NOMO-1 treated with DMSO at 0.1 percent for 48 hours (cell line): ENCODE data around the gene PTPRK.

Experiments used
- DNase-seq: peaks from one replicate; lab custom pipeline; 2025; ENCODE audit not compliant: unreplicated experiment; lab: John Stamatoyannopoulos, UW

PTPRK gene

GRCh38 chr6:128516514-128516898 is 3.9 kb downstream of the PTPRK start:
- DNase-seq, result no peak

DNA sequence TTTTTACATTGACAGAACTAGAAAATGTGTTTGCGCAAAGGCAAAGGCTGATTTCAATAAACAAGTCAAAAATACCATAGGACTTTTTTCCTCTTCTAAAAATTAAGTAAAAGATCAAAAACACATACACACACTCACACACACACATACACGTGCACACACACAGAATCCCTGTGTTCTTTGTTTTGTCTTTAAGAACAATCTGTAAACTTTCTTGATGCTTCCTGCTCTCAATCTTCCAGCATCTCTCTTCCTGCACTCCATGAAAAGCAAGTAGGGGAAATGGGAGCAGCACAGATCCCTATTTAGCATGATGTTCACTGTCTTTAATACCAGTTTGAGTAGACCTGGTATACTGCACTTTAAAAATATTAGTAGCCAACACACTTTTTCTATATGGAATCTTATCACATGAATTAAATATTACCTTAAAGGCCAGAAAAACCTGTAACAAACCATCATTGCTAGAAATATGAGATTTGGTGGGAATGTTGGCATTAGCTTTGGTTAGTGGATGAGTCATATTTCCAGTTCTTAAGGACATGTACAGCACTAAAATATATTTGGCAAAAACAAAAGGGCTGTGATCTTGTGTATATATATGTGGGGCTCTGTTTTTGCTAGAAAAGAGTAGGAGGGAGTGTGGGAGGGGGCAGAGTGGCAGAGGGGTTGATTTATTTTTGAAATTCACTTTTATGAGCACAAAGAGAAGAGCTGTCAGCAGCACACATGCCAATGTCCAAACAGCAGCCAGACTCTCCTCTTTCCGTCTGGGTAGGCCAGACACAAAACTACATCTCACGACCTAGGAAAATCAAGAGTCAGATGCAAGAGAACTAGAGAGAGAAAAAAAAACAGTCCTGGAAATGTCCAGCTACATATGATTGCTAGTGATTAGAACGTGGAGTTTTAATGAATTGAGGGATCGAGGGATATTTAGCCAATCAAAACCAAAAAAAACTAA is 4.6 kb downstream of the PTPRK start:
- no peak for DNase-seq

DNA sequence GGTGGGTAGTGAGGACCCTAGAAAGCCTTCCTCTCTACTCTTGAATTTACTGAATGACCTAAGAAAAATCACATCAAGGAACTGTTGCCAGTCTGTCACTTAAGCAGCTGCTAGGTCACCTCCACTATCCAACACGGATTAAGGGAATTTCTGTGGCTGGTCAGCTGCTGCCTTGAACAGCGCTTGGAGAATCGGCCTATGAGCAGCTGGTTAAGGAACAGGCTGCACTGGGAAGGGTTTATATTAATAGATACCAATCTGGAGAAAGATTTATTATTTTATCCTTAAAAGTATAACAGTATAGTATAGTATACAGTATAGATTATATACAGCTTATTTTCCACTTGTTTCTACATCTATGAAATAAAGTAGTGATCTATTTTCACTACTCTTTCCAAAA is 6.5 kb downstream of the PTPRK start:
- no peak for DNase-seq

DNA sequence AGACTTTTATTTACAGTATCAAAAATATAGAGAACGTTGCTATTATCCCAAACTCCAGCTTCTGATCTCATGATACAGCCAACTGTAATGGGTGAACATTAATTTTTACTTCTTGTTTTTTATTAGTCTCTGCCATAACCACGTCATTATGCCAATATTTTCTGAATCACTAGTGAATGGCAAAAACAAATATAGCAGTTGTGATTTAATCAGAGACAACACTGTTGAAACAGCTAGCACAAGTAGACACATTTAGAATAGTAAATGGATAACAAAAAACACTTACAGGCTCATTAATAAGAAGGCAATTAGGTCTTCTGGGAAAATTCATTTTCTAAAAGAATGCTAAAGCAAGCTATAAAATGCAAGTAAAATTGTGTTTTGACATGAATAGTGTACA is 8.1 kb downstream of the PTPRK start:
- no peak for DNase-seq

DNA sequence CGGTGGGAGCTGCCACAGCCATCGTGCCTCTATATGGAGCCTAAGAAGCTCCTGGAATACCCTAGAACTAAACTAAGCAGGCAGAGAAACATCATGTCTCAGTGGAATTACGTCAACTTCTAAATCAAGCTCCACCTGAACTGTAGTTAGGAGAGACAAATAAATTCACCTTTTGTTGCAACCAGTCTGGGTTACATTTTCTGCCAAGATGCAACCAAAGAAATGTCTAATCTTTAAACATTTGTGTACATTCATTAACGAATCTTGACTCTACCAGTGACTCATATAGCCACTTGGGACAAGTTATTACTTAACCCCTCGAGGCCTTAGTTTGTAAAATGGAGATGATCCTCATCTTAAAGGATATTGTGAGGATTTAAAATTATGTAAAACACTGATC is 8.9 kb downstream of the PTPRK start:
- no peak for DNase-seq

DNA sequence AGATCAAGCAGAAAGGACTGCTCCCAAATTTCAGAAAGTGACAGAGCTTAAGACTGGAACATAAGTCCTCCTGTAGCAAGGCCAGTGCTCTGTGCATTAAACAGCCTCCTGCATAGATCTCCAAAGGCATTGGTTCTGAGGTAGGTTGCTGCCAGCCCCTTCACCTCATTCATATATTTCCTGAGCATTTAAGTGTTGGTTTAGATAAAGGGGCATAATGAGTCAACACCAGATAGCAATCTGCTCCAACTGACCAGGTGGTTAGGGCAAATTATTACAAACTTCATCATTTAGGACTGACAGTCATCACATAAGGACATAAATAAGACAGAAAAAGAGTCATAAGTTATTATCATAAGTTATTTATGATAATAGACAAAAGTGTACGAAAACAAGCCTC is 10.7 kb downstream of the PTPRK start:
- no peak for DNase-seq

GRCh38 chr6:128508588-128509296 is 11.7 kb downstream of the PTPRK start:
- no peak for DNase-seq

- DNase-seq, result no peak
Measured at GRCh38 chr6:128507337-128508310, 12.8 kb downstream of the PTPRK start.

DNA sequence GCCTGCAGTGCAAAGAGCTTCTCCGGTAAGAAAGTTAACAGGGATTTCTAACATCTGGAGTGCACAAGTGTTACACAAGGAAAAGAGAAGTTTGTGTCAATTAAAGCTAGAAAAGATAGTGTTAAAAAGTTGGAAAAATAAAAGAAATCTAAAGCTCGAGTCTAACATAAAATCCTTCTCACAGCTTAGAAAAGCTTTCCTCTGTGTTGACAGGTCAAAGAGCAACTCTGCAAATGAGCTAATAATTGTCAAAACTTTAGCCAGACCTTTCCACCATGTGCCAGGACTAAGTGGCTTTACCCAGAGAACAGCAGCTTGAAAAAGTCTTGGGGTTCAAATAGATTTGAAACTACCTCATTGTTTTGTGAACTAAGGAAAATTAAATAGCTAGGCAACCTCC is 14.8 kb downstream of the PTPRK start:
- DNase-seq, result no peak

- no peak for DNase-seq
Measured at GRCh38 chr6:128504003-128504654, 16.3 kb downstream of the PTPRK start.

DNA sequence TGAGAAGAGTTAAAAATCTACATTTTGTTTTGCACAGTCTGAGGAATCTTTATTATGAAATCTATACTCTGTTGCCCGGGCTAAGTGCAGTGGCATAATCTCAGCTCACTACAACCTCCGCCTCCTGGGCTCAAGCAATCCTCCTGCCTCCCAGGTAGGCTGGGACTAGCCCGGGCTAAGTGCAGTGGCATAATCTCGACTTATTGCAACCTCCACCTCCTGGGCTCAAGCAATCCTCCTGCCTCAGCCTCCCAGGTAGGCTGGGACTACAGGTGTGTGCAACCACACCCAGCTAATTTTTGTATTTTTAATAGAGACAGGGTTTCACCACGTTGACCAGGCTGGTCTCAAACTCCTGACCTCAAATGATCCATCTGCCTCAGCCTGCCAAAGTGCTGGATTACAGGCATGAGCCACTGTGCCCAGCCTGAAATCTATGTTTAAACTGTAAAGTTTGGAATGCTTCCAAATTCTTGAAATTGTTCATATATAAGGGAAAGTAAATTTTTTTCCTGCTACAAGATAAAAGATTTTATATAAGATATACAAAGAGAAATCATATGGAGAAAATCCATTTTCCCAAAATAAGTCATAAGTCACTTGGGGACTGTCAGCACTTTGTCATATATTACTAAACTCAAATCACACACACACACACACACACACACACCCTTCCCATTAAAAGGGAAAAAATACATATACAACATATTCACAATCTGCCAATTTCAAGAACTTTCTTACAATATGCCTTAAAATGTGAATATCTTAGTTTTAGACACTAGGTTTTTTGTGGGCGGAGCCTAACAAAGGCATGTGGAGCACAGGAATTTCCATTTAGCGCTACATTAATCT is 19.4 kb downstream of the PTPRK start:
- no peak for DNase-seq

DNA sequence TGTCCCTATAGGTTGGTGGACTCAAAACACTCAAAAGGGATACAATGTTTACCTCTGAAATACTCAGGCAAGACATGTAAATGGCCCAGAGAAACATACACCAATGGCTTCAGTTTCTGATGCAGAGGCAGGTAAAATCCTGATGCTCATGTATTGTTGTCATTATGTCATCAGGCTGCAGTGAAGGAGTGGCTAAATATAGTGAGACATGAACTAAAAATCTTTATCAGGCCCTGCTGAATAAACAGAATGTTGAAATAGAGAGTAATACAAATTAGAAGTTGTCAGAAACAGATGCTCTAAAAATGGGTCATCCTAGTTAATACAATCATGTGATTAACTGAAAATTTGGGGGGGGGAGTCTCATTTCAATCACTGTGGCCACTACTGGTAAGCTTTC is 20.4 kb downstream of the PTPRK start:
- no peak for DNase-seq

DNA sequence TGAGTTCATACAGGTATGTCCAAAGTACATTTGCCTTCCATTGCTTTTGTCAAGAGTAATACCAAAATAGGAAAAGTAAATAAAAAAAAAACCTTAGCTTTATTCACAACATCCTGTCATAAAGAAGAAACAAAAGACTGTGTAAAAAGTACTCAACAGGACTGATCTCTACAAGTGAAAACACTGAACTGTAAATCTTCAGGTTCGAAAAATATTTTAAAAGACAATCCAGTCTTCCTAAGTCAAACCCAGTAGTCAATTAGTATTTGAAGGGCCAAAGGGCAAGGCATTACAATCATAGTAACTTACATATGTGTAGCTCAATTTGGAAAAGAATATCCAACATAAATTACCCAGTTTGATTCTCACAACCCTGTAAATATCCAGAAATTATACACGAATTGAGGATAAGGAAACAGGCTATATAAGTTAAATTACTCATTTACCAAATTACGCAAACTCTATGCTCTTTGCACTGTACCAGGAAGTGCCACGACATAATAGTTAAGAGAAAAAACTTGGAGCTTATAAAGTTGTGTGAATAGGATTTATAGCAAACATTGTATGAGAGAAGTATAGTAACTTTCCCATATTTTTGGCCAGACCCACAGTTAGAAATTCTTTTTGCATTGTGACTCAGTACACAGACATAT is 21.2 kb downstream of the PTPRK start:
- no peak for DNase-seq

GRCh38 chr6:128498234-128498633 is 22.2 kb downstream of the PTPRK start:
- no peak for DNase-seq

- no peak for DNase-seq
Measured at GRCh38 chr6:128495536-128496333, 24.7 kb downstream of the PTPRK start.

DNA sequence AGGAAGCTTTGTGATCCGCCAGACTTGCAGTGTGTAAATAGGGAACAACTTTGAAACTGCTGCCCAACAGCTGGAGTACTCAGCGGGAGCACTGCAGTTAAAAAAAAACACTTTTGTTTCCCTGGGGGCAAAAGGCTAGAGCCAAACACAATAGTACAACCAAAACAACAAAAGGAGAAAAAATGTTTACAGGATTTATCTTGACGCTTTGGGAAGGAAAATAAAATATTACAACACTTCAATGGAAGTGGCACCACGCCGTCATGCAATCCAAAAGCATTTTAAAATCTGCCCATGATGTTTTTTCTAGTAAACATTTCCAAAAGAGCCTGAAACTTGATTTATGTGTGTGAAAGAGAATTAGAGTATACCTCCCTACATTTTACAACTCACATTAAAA is 26.0 kb downstream of the PTPRK start:
- no peak for DNase-seq

GRCh38 chr6:128493877-128494276 is 26.5 kb downstream of the PTPRK start:
- DNase-seq, result no peak

DNA sequence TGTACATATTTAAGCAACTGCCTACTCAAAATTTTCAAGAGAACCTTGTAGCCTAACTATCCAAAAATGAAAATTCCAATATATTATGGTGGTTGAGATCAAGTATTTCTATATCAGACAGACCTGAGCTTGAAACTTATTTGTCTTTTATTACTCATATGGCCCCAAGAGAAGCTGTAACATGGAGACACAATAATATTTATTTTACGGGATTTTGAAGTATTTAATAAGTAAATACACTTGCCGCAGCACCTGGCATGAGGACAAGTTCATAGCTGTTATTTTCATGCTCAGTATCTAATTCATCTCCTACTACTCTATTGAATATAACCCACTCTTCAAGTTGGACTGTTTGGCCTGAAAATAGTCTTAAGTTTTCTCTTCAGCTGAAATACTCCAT is 28.0 kb downstream of the PTPRK start:
- no peak for DNase-seq
